Endodermal cell (in vitro differentiated cells): ENCODE results near the gene ANGEL1. TPM values are rescaled to one million over a fixed set of nuclear protein-coding genes. Genes with fewer than 3 reads are reported as not detected.

Experiments used
- DNase-seq: peaks from one replicate; pipeline ENCODE4 v3.0.0-alpha.2; 2017
- H3K27ac ChIP-seq: 2 replicates; pipeline ENCODE4 v1.5.1; 2013; ENCODE audit warnings: mild to moderate bottlenecking, low read depth, low read length, moderate library complexity
- H3K27me3 ChIP-seq: 2 replicates; pipeline ENCODE4 v1.6.1; 2013; ENCODE audit warnings: mild to moderate bottlenecking, low read length, moderate library complexity; ENCODE audit not compliant: insufficient read depth, control insufficient read depth, poor library complexity, severe bottlenecking
- H3K36me3 ChIP-seq: 2 replicates; pipeline ENCODE4 v1.7.0; 2013; ENCODE audit warnings: mild to moderate bottlenecking, low read length, moderate library complexity; ENCODE audit not compliant: control insufficient read depth, insufficient read depth
- H3K4me1 ChIP-seq: one replicate; pipeline ENCODE4 v1.7.0; 2013; ENCODE audit warnings: low read length; ENCODE audit not compliant: control insufficient read depth, insufficient read depth
- H3K4me3 ChIP-seq: 2 replicates; pipeline ENCODE4 v1.5.1; 2013; ENCODE audit warnings: mild to moderate bottlenecking, low read length, moderate library complexity
- H3K9ac ChIP-seq: 2 replicates; pipeline ENCODE4 v1.6.1; 2013; ENCODE audit warnings: mild to moderate bottlenecking, low read length, moderate library complexity; ENCODE audit not compliant: poor library complexity, severe bottlenecking; ENCODE audit errors: extremely low read depth
- H3K9me3 ChIP-seq: 2 replicates; pipeline ENCODE4 v1.6.1; 2013; ENCODE audit warnings: mild to moderate bottlenecking, low read length, moderate library complexity; ENCODE audit not compliant: control insufficient read depth
- H3K27ac Mint-ChIP-seq: 2 replicates; pipeline ENCODE4 v1.8.0; 2020; ENCODE audit warnings: mixed read lengths
- H3K27me3 Mint-ChIP-seq: 2 replicates; pipeline ENCODE4 v1.8.0; 2021; ENCODE audit warnings: mild to moderate bottlenecking, mixed read lengths; ENCODE audit not compliant: insufficient read depth
- H3K36me3 Mint-ChIP-seq: 2 replicates; pipeline ENCODE4 v1.8.0; 2020; ENCODE audit warnings: low read depth, mixed read lengths
- H3K4me1 Mint-ChIP-seq: 2 replicates; pipeline ENCODE4 v1.8.0; 2020; ENCODE audit warnings: mixed read lengths
- H3K4me3 Mint-ChIP-seq: 2 replicates; pipeline ENCODE4 v1.8.0; 2020; ENCODE audit warnings: mild to moderate bottlenecking, moderate library complexity, mixed read lengths
- H3K9me3 Mint-ChIP-seq: 2 replicates; pipeline ENCODE4 v1.8.0; 2020; ENCODE audit warnings: mild to moderate bottlenecking, mixed read lengths
- WGBS, 2 experiments: methylation state at CpG; one replicate each; pipeline versions ENCODE4 v1.1.5 to v1.1.7; 2013; ENCODE audit warnings: missing lambda C conversion rate in 2 of 2, mixed read lengths in 1 of 2; ENCODE audit not compliant: insufficient coverage in 1 of 2, insufficient read length in 1 of 2; 5-methylcytosine and 5-hydroxymethylcytosine counted together
- total RNA-seq, 2 donors: library from RNA; stranded (reverse); fragmentation: NEBNext Ultra II Directional in 1 of 2; extraction: Animal tissue kit (Norgen Biotek cat#: 25700) in 1 of 2; gene quantifications; 2 replicates in 1 of 2; 3 replicates in 1 of 2; pipeline ENCODE4 v1.2.1, GENCODE V29; 2021
- TF ChIP-seq, protein P1 (sequence below): fragments of 200-600 bp; sonication (generic); conservative IDR thresholded peaks from 2 replicates; pipeline ENCODE4 v1.5.0; 2021; ENCODE audit warnings: antibody characterized with exemption, mild to moderate bottlenecking

ANGEL1 gene
- total RNA-seq, 2 donors from 2014 or later: 21.5 to 32.5 TPM

- H3K27me3 ChIP-seq: peaks cover 14% of the 10 kb centered on the region
- Mint-ChIP-seq H3K27ac (no peak overlapping the region), H3K4me3 (no peak overlapping the region), H3K4me1 (peaks cover 16% of the 10 kb centered on the region), H3K36me3 (no peaks in the 10 kb centered on the region), H3K9me3 (no peaks in the 10 kb centered on the region), H3K27me3 (peaks cover 9% of the 10 kb centered on the region)
- H3K4me3 ChIP-seq: no peak overlapping the region
- no peaks in the 10 kb centered on the region for H3K36me3 ChIP-seq
- H3K27ac ChIP-seq: no peak overlapping the region
- H3K9me3 ChIP-seq: no peaks in the 10 kb centered on the region
- no peak overlapping the region for H3K9ac ChIP-seq
- peaks cover 5% of the 10 kb centered on the region for H3K4me1 ChIP-seq
- no peak for DNase-seq
- 80 to 86% methylated on average over 7 to 13 of the region's 13 CpGs for WGBS, 2 experiments
- TF ChIP-seq, protein P1, sequence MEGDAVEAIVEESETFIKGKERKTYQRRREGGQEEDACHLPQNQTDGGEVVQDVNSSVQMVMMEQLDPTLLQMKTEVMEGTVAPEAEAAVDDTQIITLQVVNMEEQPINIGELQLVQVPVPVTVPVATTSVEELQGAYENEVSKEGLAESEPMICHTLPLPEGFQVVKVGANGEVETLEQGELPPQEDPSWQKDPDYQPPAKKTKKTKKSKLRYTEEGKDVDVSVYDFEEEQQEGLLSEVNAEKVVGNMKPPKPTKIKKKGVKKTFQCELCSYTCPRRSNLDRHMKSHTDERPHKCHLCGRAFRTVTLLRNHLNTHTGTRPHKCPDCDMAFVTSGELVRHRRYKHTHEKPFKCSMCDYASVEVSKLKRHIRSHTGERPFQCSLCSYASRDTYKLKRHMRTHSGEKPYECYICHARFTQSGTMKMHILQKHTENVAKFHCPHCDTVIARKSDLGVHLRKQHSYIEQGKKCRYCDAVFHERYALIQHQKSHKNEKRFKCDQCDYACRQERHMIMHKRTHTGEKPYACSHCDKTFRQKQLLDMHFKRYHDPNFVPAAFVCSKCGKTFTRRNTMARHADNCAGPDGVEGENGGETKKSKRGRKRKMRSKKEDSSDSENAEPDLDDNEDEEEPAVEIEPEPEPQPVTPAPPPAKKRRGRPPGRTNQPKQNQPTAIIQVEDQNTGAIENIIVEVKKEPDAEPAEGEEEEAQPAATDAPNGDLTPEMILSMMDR: no peak
These were observed 23.4 kb upstream of the ANGEL1 start for GRCh38 chr14:76836029-76836630.

DNA sequence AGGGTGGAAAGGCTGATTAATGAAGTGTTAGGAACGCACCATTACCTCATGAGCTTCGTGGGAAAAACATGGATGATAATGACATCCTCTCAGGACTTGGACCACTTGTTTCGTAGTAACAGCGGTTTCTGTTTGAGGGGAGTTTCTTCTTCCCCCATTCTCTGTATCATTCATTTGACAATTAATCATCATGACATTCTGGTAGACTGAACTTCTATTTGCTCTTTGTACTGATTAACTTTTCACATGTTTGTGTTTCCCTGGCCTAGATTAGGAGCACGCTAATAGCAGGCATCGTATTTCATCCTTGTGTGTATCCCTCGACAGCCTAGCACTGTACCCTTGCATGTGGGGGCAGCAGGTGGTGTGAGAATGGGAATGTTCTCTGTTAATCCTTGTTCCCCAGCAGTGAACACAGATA is 21.6 kb upstream of the ANGEL1 start:
- Histone ChIP-seq H3K27ac (no peak overlapping the region), H3K9ac (no peak overlapping the region), H3K27me3 (peaks cover 11% of the 10 kb centered on the region), H3K4me3 (no peak overlapping the region), H3K36me3 (no peaks in the 10 kb centered on the region), H3K4me1 (peaks cover 15% of the 10 kb centered on the region), H3K9me3 (no peaks in the 10 kb centered on the region)
- H3K4me1 Mint-ChIP-seq: peaks cover 24% of the 10 kb centered on the region
- no peak overlapping the region for H3K4me3 Mint-ChIP-seq
- no peaks in the 10 kb centered on the region for H3K36me3 Mint-ChIP-seq
- peaks cover 6% of the 10 kb centered on the region for H3K27me3 Mint-ChIP-seq
- 86% methylated on average over 5 to 7 of the region's 7 CpGs for WGBS, 2 experiments
- no peaks in the 10 kb centered on the region for H3K9me3 Mint-ChIP-seq
- TF ChIP-seq, protein P1: no peak
- DNase-seq: no peak
- H3K27ac Mint-ChIP-seq: no peak overlapping the region

- Histone ChIP-seq H3K4me1 (peaks cover 24% of the 10 kb centered on the region), H3K36me3 (no peaks in the 10 kb centered on the region), H3K4me3 (no peak overlapping the region), H3K27me3 (no peaks in the 10 kb centered on the region), H3K9ac (no peak overlapping the region), H3K27ac (no peak overlapping the region), H3K9me3 (no peaks in the 10 kb centered on the region)
- 93 to 100% methylated on average over 2 of the region's 2 CpGs for WGBS, 2 experiments
- H3K9me3 Mint-ChIP-seq: no peaks in the 10 kb centered on the region
- H3K27ac Mint-ChIP-seq: no peak overlapping the region
- no peak overlapping the region for H3K4me3 Mint-ChIP-seq
- peaks cover 37% of the 10 kb centered on the region for H3K4me1 Mint-ChIP-seq
- H3K27me3 Mint-ChIP-seq: no peaks in the 10 kb centered on the region
- TF ChIP-seq, protein P1: no peak
- no peaks in the 10 kb centered on the region for H3K36me3 Mint-ChIP-seq
- no peak for DNase-seq
These were observed 20.3 kb upstream of the ANGEL1 start for GRCh38 chr14:76833011-76833410.
